Osteocyte (in vitro differentiated cells): ENCODE measurements around the gene TSC22D1. TPM values are rescaled to one million over a fixed set of nuclear protein-coding genes. Genes with fewer than 3 reads are reported as not detected.

Experiments used
- DNase-seq: peaks from one replicate; pipeline ENCODE4 v3.0.0; 2021; ENCODE audit warnings: mixed read lengths; ENCODE audit not compliant: unreplicated experiment; ENCODE audit errors: extremely low spot score
- H3K27ac Mint-ChIP-seq: one replicate; pipeline ENCODE4 v1.8.0; 2021; ENCODE audit warnings: mild to moderate bottlenecking, mixed read lengths; ENCODE audit not compliant: unreplicated experiment
- H3K27me3 Mint-ChIP-seq: one replicate; pipeline ENCODE4 v1.8.0; 2021; ENCODE audit warnings: mixed read lengths; ENCODE audit not compliant: unreplicated experiment
- H3K36me3 Mint-ChIP-seq: one replicate; pipeline ENCODE4 v1.8.0; 2021; ENCODE audit warnings: mixed read lengths; ENCODE audit not compliant: unreplicated experiment
- H3K4me1 Mint-ChIP-seq: one replicate; pipeline ENCODE4 v1.8.0; 2021; ENCODE audit warnings: mixed read lengths; ENCODE audit not compliant: unreplicated experiment
- H3K4me3 Mint-ChIP-seq: one replicate; pipeline ENCODE4 v1.8.0; 2021; ENCODE audit warnings: mild to moderate bottlenecking, moderate library complexity, mixed read lengths; ENCODE audit not compliant: unreplicated experiment
- H3K9me3 Mint-ChIP-seq: one replicate; pipeline ENCODE4 v1.8.0; 2021; ENCODE audit warnings: mixed read lengths; ENCODE audit not compliant: unreplicated experiment
- CTCF ChIP-seq: fragments of 200-600 bp; sonication (generic); IDR thresholded peaks from 2 replicates; pipeline ENCODE4 v1.5.0; 2021; ENCODE audit warnings: antibody characterized with exemption, mild to moderate bottlenecking, moderate library complexity
- total RNA-seq: library from RNA; stranded (reverse); gene quantifications from 2 replicates; pipeline ENCODE4 v1.2.1, GENCODE V29; 2021

The TSC22D1 gene
- total RNA-seq, 1 donor from 2014 or later, result 118 TPM

GRCh38 chr13:44386913-44387556 lies 189.1 kb downstream of the TSC22D1 start:
- no peaks in the 10 kb centered on the region for H3K9me3 Mint-ChIP-seq
- H3K36me3 Mint-ChIP-seq, result peaks cover 13% of the 10 kb centered on the region
- TF ChIP-seq CTCF, result no peak
- H3K4me3 Mint-ChIP-seq, result no peak overlapping the region
- no peak for DNase-seq
- peaks cover 1% of the 10 kb centered on the region for H3K4me1 Mint-ChIP-seq
- no peak overlapping the region for H3K27ac Mint-ChIP-seq
- no peaks in the 10 kb centered on the region for H3K27me3 Mint-ChIP-seq

GRCh38 chr13:44385847-44386246 lies 190.3 kb downstream of the TSC22D1 start:
- no peaks in the 10 kb centered on the region for H3K27me3 Mint-ChIP-seq
- no peak overlapping the region for H3K4me3 Mint-ChIP-seq
- peaks cover 1% of the 10 kb centered on the region for H3K4me1 Mint-ChIP-seq
- no peak for DNase-seq
- no peaks in the 10 kb centered on the region for H3K9me3 Mint-ChIP-seq
- H3K27ac Mint-ChIP-seq, result no peak overlapping the region
- no peak for TF ChIP-seq CTCF
- H3K36me3 Mint-ChIP-seq, result peaks cover 16% of the 10 kb centered on the region

- H3K4me3 Mint-ChIP-seq, result no peak overlapping the region
- peaks cover 15% of the 10 kb centered on the region for H3K36me3 Mint-ChIP-seq
- no peak for DNase-seq
- peaks cover 5% of the 10 kb centered on the region for H3K4me1 Mint-ChIP-seq
- no peaks in the 10 kb centered on the region for H3K27me3 Mint-ChIP-seq
- H3K9me3 Mint-ChIP-seq, result no peaks in the 10 kb centered on the region
- TF ChIP-seq CTCF, result no peak
- H3K27ac Mint-ChIP-seq, result no peak overlapping the region
Observed at GRCh38 chr13:44385401-44385800, 190.7 kb downstream of the TSC22D1 start.

GRCh38 chr13:44384778-44385177 lies 191.4 kb downstream of the TSC22D1 start:
- TF ChIP-seq CTCF, result no peak
- peaks cover 8% of the 10 kb centered on the region for H3K4me1 Mint-ChIP-seq
- H3K9me3 Mint-ChIP-seq, result no peaks in the 10 kb centered on the region
- DNase-seq, result no peak
- peaks cover 17% of the 10 kb centered on the region for H3K36me3 Mint-ChIP-seq
- no peak overlapping the region for H3K4me3 Mint-ChIP-seq
- no peaks in the 10 kb centered on the region for H3K27me3 Mint-ChIP-seq
- H3K27ac Mint-ChIP-seq, result no peak overlapping the region

GRCh38 chr13:44383945-44384344 lies 192.2 kb downstream of the TSC22D1 start:
- H3K27ac Mint-ChIP-seq, result no peak overlapping the region
- no peaks in the 10 kb centered on the region for H3K9me3 Mint-ChIP-seq
- H3K4me1 Mint-ChIP-seq, result peaks cover 7% of the 10 kb centered on the region
- DNase-seq, result no peak
- no peak overlapping the region for H3K4me3 Mint-ChIP-seq
- H3K36me3 Mint-ChIP-seq, result peaks cover 17% of the 10 kb centered on the region
- H3K27me3 Mint-ChIP-seq, result no peaks in the 10 kb centered on the region
- no peak for TF ChIP-seq CTCF
